ENCODE data around the gene CDC42EP2. TPM values are rescaled to one million over a fixed set of nuclear protein-coding genes. Genes with fewer than 3 reads are reported as not detected.
A peak's percentile ranks its signal among the peaks of the same experiment; 100 is the strongest.
"Not testable (repeated sequence)": the region's sequence is repeated elsewhere in the genome, so short reads cannot be mapped to it uniquely, and the experiment has no call there.

Gene CDC42EP2
- total RNA-seq, 1 experiment from 2014 or later = 0.07 TPM

- DNase-seq (ENCODE audit: low read depth) = peak; percentile 58
These were observed 2.5 kb downstream of the CDC42EP2 start for GRCh38 chr11:65317025-65317786.

- no peak for DNase-seq (ENCODE audit: low read depth)
These were observed 5.9 kb downstream of the CDC42EP2 start for GRCh38 chr11:65320386-65321075.

- DNase-seq (ENCODE audit: low read depth) = no peak
These were observed 6.4 kb downstream of the CDC42EP2 start for GRCh38 chr11:65321076-65321475.

GRCh38 chr11:65321828-65322485, 7.3 kb downstream of the CDC42EP2 start:
- no peak for DNase-seq (ENCODE audit: low read depth)

- no peak for DNase-seq (ENCODE audit: low read depth)
These were observed 9.1 kb downstream of the CDC42EP2 start for GRCh38 chr11:65323813-65324212.

GRCh38 chr11:65325435-65325834, 10.8 kb downstream of the CDC42EP2 start:
- DNase-seq (ENCODE audit: low read depth) = no peak

GRCh38 chr11:65327021-65327420, 12.4 kb downstream of the CDC42EP2 start:
- no peak for DNase-seq (ENCODE audit: low read depth)

- no peak for DNase-seq (ENCODE audit: low read depth)
These were observed 14.8 kb downstream of the CDC42EP2 start for GRCh38 chr11:65329478-65329877.

GRCh38 chr11:65329944-65330403, 15.3 kb downstream of the CDC42EP2 start:
- peak; percentile 84 for DNase-seq (ENCODE audit: low read depth)

- DNase-seq (ENCODE audit: low read depth) = no peak
These were observed 15.9 kb downstream of the CDC42EP2 start for GRCh38 chr11:65330544-65330943.

- DNase-seq (ENCODE audit: low read depth) = not testable (repeated sequence)
These were observed 17.9 kb downstream of the CDC42EP2 start for GRCh38 chr11:65332591-65332990.

GRCh38 chr11:65334696-65335295, 20.1 kb downstream of the CDC42EP2 start:
- DNase-seq (ENCODE audit: low read depth) = no peak

GRCh38 chr11:65338676-65339075, 24.0 kb downstream of the CDC42EP2 start:
- no peak for DNase-seq (ENCODE audit: low read depth)

GRCh38 chr11:65340226-65340625, 25.6 kb downstream of the CDC42EP2 start:
- DNase-seq (ENCODE audit: low read depth) = no peak

- DNase-seq (ENCODE audit: low read depth) = no peak
These were observed 27.2 kb downstream of the CDC42EP2 start for GRCh38 chr11:65341856-65342255.

GRCh38 chr11:65351511-65351910, 36.8 kb downstream of the CDC42EP2 start:
- no peak for DNase-seq (ENCODE audit: low read depth)

GRCh38 chr11:65352783-65353182, 38.1 kb downstream of the CDC42EP2 start:
- peak; percentile 29 for DNase-seq (ENCODE audit: low read depth)

- DNase-seq (ENCODE audit: low read depth) = no peak
These were observed 38.7 kb downstream of the CDC42EP2 start for GRCh38 chr11:65353376-65353775.

GRCh38 chr11:65353900-65354264, 39.2 kb downstream of the CDC42EP2 start:
- no peak for DNase-seq (ENCODE audit: low read depth)

- DNase-seq (ENCODE audit: low read depth) = peak; percentile 94
These were observed 39.8 kb downstream of the CDC42EP2 start, which contains the start of gene TIGD3 for GRCh38 chr11:65354265-65355012. TSS of gene TIGD3 (plus strand) at chr11:65354751. CDS start at chr11:65355809, 1,058 bp downstream.

GRCh38 chr11:65355013-65355775, 40.5 kb downstream of the CDC42EP2 start:
- DNase-seq (ENCODE audit: low read depth) = no peak
